K562 (cell line): ENCODE measurements around the gene SERINC5.

ENCODE experiments used
- CEBPG ChIP-seq, 3 experiments: fragments of 200-800 bp in 1 of 3; sonication (Bioruptor generic) in 1 of 3; sonication (generic) in 1 of 3; formaldehyde crosslinking in 1 of 3; IDR thresholded peaks in 2 of 3; conservative IDR thresholded peaks in 1 of 3; 2 replicates each; pipeline versions ENCODE4 v1.6.1 to v1.8.0; 2016 to 2022; ENCODE audit warnings: missing compliant biosample characterization in 2 of 3, missing genetic modification characterization in 2 of 3, mild to moderate bottlenecking in 1 of 3, missing genetic modification reagents in 1 of 3
- CTCF ChIP-seq, 3 experiments: IDR thresholded peaks in 2 of 3; conservative IDR thresholded peaks in 1 of 3; 2 replicates each; pipeline ENCODE4 v1.5.1; 2011 to 2012; ENCODE audit warnings: low read length in 3 of 3, mild to moderate bottlenecking in 3 of 3, control low read depth in 2 of 3, improper control_type of control experiment in 1 of 3, inconsistent platforms in 1 of 3, low read depth in 1 of 3, mixed read lengths in 1 of 3, moderate library complexity in 1 of 3; ENCODE audit not compliant: insufficient read depth in 2 of 3
- ETS1 ChIP-seq: conservative IDR thresholded peaks from 2 replicates; pipeline ENCODE4 v1.6.1; 2011; ENCODE audit warnings: low read depth, mild to moderate bottlenecking, low read length; ENCODE audit not compliant: control insufficient read depth
- MYC ChIP-seq, 2 experiments: fragments of 250-450 bp in 1 of 2; sonication (Bioruptor Pico) in 1 of 2; IDR thresholded peaks; 2 replicates each; pipeline versions ENCODE4 v1.5.1 to v1.6.1; 2012 to 2021; ENCODE audit warnings: low read depth in 2 of 2, borderline replicate concordance in 1 of 2, improper control_type of control experiment in 1 of 2, low read length in 1 of 2, mild to moderate bottlenecking in 1 of 2, moderate library complexity in 1 of 2
- RAD51 ChIP-seq: fragments of 450-650 bp; IDR thresholded peaks from 2 replicates; pipeline ENCODE4 v1.7.1; 2016; ENCODE audit warnings: low read depth, mild to moderate bottlenecking, borderline replicate concordance
- ZBTB40 ChIP-seq, 2 experiments: fragments of 450-650 bp in 1 of 2; sonication (generic) in 1 of 2; formaldehyde crosslinking in 1 of 2; IDR thresholded peaks; 2 replicates each; pipeline versions ENCODE4 v1.7.1 to v1.9.0; 2016 to 2022; ENCODE audit warnings: inconsistent platforms in 1 of 2, mild to moderate bottlenecking in 1 of 2, missing genetic modification reagents in 1 of 2
- ZC3H8 ChIP-seq: fragments of 450-650 bp; IDR thresholded peaks from 2 replicates; pipeline ENCODE4 v1.6.1; 2017

GRCh38 chr5:80159133-80159815, 96.6 kb downstream of the SERINC5 start:
- TF ChIP-seq MYC (IDR thresholded peaks at IDR 0.05; ENCODE audit: low read depth, low read length), result no peak
- no peak for TF ChIP-seq MYC (CRISPR knock-in tag; IDR thresholded peaks at IDR 0.05; ENCODE audit: borderline replicate concordance, low read depth)
- no peak for TF ChIP-seq ZBTB40 (IDR thresholded peaks at IDR 0.05)
- TF ChIP-seq ZBTB40 (CRISPR knock-in tag; IDR thresholded peaks at IDR 0.05), result no peak
- TF ChIP-seq CTCF (IDR thresholded peaks at IDR 0.05 in 2 of 3, conservative IDR thresholded peaks at IDR 0.05 in 1 of 3; ENCODE audit: insufficient read depth in 2 of 3, low read depth in 1 of 3, low read length in 3 of 3), result no peak
- no peak for TF ChIP-seq ZC3H8
- TF ChIP-seq CEBPG (CRISPR knock-in tag; IDR thresholded peaks at IDR 0.05), result no peak
- TF ChIP-seq CEBPG (tag; conservative IDR thresholded peaks at IDR 0.05 in 1 of 2, IDR thresholded peaks at IDR 0.05 in 1 of 2), result no peak
- TF ChIP-seq RAD51, result no peak
- no peak for TF ChIP-seq ETS1
